Testis (tissue), 5 donors: ENCODE data around the gene ABRAXAS1. TPM values are rescaled to one million over a fixed set of nuclear protein-coding genes. Genes with fewer than 3 reads are reported as not detected.

Experiments
- DNase-seq: peaks from one replicate; pipeline ENCODE4 v3.0.0-alpha.2; 2019
- H3K27ac ChIP-seq, 2 donors: fragments of 200-600 bp; sonication (generic); one replicate each; pipeline ENCODE4 v1.5.1; 2019
- H3K27me3 ChIP-seq: fragments of 200-600 bp; sonication (generic); one replicate; pipeline ENCODE4 v1.5.1; 2019
- H3K36me3 ChIP-seq: fragments of 200-600 bp; sonication (generic); one replicate; pipeline ENCODE4 v1.5.1; 2017; ENCODE audit warnings: low read depth; ENCODE audit errors: missing control alignments
- H3K4me1 ChIP-seq: fragments of 200-600 bp; sonication (generic); one replicate; pipeline ENCODE4 v1.5.1; 2019
- H3K4me3 ChIP-seq, 2 donors: fragments of 200-600 bp; sonication (generic); one replicate each; pipeline ENCODE4 v1.5.1; 2017 to 2019
- H3K9me3 ChIP-seq: fragments of 200-600 bp; sonication (generic); one replicate; pipeline ENCODE4 v1.5.1; 2017
- CTCF ChIP-seq, 3 experiments: fragments of 450-650 bp in 2 of 3; fragments of 200-600 bp in 1 of 3; sonication (generic) in 1 of 3; IDR thresholded peaks; one replicate each; pipeline ENCODE4 v1.5.1; 2016 to 2019; ENCODE audit warnings: antibody characterized with exemption in 3 of 3, mild to moderate bottlenecking in 2 of 3, moderate library complexity in 1 of 3
- POLR2A ChIP-seq: fragments of 450-650 bp; IDR thresholded peaks from one replicate; pipeline ENCODE4 v1.6.1; 2017; ENCODE audit warnings: antibody characterized with exemption, mild to moderate bottlenecking, moderate library complexity
- WGBS, 2 donors: methylation state at CpG; one replicate each; pipeline ENCODE4 v1.1.5; 2018; 5-methylcytosine and 5-hydroxymethylcytosine counted together
- intact Hi-C: fragments of 100-400 bp; cut with DNase I; formaldehyde crosslinking; loops from one replicate; pipeline ENCODE4 v1.15.1; 2023; ENCODE audit warnings: low total_unique reads
- long read RNA-seq, 2 donors: transcript quantifications; one replicate each; lab custom pipeline, GENCODE V29; 2026
- polyA plus RNA-seq: library from polyadenylated mRNA; stranded (reverse); fragments of 350-450 nt; fragmentation: Illumina TruSeq; extraction: RNeasy Lipid Tissue Mini Kit (QIAGEN cat#74804); gene quantifications from one replicate; pipeline ENCODE4 v1.2.3, GENCODE V29; 2014; ENCODE audit warnings: low read depth, low replicate concordance; ENCODE audit not compliant: insufficient read depth
- total RNA-seq, 2 donors: library from RNA; depleted of rRNA; stranded (reverse); fragments of >200 nt; gene quantifications; one replicate each; pipeline ENCODE4 v1.2.3, GENCODE V29; 2016

ABRAXAS1 gene
- 10 to 100 TPM; 22.7 to 30.7 TPM for total RNA-seq
- polyA plus RNA-seq, result 25.0 TPM
- long read RNA-seq, donor 1, full-length matches to known transcripts, result 12 of 12 reads
- long read RNA-seq, donor 1, partial matches to known transcripts, result 0 of 12 reads
- long read RNA-seq, donor 1, other reads (novel, unspliced or antisense), result 0 of 12 reads
- long read RNA-seq, donor 2, full-length matches to known transcripts, result 5 of 5 reads
- long read RNA-seq, donor 2, partial matches to known transcripts, result 0 of 5 reads
- long read RNA-seq, donor 2, other reads (novel, unspliced or antisense), result 0 of 5 reads

- peak; percentile 98 for DNase-seq
- Histone ChIP-seq H3K4me1 (peaks cover 5% of the 10 kb centered on the region), H3K9me3 (no peaks in the 10 kb centered on the region), H3K4me3 (peak within 1 kb of the TSS; percentile 71), H3K27me3 (no peaks in the 10 kb centered on the region), H3K36me3 (no peaks in the 10 kb centered on the region), H3K27ac (peak within 1 kb of the TSS; percentile 67 to 87)
- 0% methylated on average over 40 to 88 of the region's 93 CpGs for WGBS, 2 donors
- intact Hi-C loops, result no loop called here
- TF ChIP-seq POLR2A (peak; percentile 63), CTCF (IDR thresholded peaks at IDR 0.05) (no peak)
Measured at GRCh38 chr4:83484500-83485461, at the start of gene ABRAXAS1. ABRAXAS1 (minus strand) TSS chr4:83485100; CDS start chr4:83485072, 28 bp downstream.

GRCh38 chr4:83527671-83528070, 42.8 kb upstream of the ABRAXAS1 start:
- intact Hi-C loops, result no loop called here

GRCh38 chr4:83522239-83522638, 37.3 kb upstream of the ABRAXAS1 start:
- Histone ChIP-seq H3K36me3 (no peaks in the 10 kb centered on the region), H3K4me3 (no peak overlapping the region), H3K4me1 (no peaks in the 10 kb centered on the region), H3K9me3 (no peaks in the 10 kb centered on the region), H3K27ac (no peak overlapping the region), H3K27me3 (no peaks in the 10 kb centered on the region)
- intact Hi-C loops, result no loop called here
- 52 to 79% methylated on average over 3 of the region's 3 CpGs for WGBS, 2 donors
- TF ChIP-seq POLR2A (no peak), CTCF (IDR thresholded peaks at IDR 0.05) (no peak)
- no peak for DNase-seq

More at GRCh38 chr4:83527671-83528070, 42.8 kb upstream of the ABRAXAS1 start:
- H3K36me3 ChIP-seq, result no peaks in the 10 kb centered on the region
- no peak overlapping the region for H3K4me3 ChIP-seq
- H3K27me3 ChIP-seq, result no peaks in the 10 kb centered on the region
- no peak overlapping the region for H3K27ac ChIP-seq
- DNase-seq, result no peak
- no peaks in the 10 kb centered on the region for H3K4me1 ChIP-seq
- 64 to 91% methylated on average over 2 of the region's 2 CpGs for WGBS, 2 donors
- H3K9me3 ChIP-seq, result no peaks in the 10 kb centered on the region
- no peak for TF ChIP-seq CTCF (IDR thresholded peaks at IDR 0.05)
- no peak for TF ChIP-seq POLR2A

- 61 to 94% methylated on average over 3 of the region's 3 CpGs for WGBS, 2 donors
- DNase-seq, result no peak
Measured at GRCh38 chr4:83516042-83516772, 31.3 kb upstream of the ABRAXAS1 start.

More at GRCh38 chr4:83516042-83516772, 31.3 kb upstream of the ABRAXAS1 start:
- Histone ChIP-seq H3K27me3 (no peaks in the 10 kb centered on the region), H3K4me3 (no peak overlapping the region), H3K36me3 (no peaks in the 10 kb centered on the region), H3K4me1 (no peaks in the 10 kb centered on the region), H3K9me3 (no peaks in the 10 kb centered on the region), H3K27ac (no peak overlapping the region)
- TF ChIP-seq CTCF (IDR thresholded peaks at IDR 0.05) (no peak), POLR2A (no peak)
- intact Hi-C loops, result no loop called here
